Measurements from ENCODE around the gene CST6.

The CST6 gene

GRCh38 chr11:66048547-66049323 is 36.9 kb downstream of the CST6 start, which contains the start of gene GAL3ST3:
TSS of gene GAL3ST3 (minus strand) at chr11:66049161. CDS start at chr11:66045415, 3,746 bp downstream.
- no peak for DNase-seq

DNA sequence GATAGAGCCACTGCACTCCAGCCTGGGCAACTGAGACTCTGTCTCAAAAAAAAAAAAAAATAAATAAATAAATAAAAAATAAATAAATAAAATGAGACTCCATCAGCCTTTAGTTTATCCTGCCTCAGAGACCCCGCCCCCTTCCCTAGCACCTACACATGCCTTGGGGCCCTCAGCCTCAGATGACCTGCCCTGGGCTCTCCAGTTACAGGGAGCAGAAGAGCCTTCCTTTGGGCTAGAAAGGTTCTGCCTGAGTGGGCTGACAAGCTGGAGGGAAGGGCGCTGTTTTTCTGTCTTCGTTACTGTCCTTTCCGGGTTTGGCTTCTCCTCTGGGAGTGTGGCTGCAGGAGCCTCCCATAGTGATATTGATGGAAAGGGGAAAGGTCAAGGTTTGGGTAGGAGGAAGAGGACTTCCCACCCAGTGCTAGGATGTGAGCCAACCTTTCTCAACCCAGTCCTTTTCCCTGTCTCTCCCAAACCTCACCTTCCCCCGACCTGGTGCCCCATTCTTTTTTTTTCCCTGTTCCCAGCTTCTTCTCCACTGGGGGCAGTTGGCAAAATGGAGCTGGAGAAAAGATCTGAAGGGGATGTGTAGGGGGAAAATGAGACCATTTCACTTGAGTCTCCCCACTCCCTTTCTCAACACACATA is 38.9 kb downstream of the CST6 start:
- DNase-seq, result no peak

DNA sequence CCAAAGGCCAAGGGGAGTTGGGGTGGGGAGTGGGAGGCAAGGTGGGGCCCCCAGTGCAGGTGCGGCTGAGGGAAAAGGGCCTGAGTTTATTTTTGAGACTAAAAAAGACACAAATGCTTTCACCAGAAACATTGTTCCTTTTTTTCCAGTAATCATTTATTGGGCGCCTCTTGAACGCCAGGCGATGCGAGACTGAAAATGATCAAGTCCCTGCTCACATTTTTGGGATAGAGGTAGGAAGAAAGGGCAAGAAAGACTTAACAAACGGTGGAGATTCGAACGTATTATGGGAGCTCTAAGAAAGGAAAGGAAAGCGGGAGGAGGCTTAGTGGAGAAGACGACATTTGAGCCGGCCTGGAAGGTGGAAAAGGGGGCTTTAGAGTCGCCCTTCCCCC is 39.6 kb downstream of the CST6 start:
- DNase-seq, result no peak

- peak; percentile 80 to 92 (median 88) for DNase-seq
Measured at GRCh38 chr11:66051766-66052663, 40.2 kb downstream of the CST6 start, which contains the start of gene SF3B2. TSS of gene SF3B2 (plus strand) at chr11:66052364. CDS start at chr11:66052385, 21 bp downstream.

- no peak for DNase-seq
Measured at GRCh38 chr11:66052664-66052982, 40.8 kb downstream of the CST6 start.

DNA sequence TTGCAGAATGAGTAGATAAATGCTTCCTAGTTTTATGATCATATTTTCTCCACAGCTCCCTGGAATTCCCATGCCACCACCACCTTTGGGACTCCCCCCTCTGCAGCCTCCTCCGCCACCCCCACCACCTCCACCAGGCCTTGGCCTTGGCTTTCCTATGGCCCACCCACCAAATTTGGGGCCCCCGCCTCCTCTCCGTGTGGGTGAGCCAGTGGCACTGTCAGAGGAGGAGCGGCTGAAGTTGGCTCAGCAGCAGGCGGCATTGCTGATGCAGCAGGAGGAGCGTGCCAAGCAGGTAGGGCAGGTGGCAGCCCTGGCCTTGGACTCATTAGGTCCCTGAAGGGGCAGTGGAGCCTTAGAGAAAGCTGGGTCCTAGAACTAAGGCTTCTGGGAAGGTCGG is 43.2 kb downstream of the CST6 start:
- DNase-seq, result no peak

GRCh38 chr11:66056501-66056900 is 44.7 kb downstream of the CST6 start:
- no peak for DNase-seq

DNA sequence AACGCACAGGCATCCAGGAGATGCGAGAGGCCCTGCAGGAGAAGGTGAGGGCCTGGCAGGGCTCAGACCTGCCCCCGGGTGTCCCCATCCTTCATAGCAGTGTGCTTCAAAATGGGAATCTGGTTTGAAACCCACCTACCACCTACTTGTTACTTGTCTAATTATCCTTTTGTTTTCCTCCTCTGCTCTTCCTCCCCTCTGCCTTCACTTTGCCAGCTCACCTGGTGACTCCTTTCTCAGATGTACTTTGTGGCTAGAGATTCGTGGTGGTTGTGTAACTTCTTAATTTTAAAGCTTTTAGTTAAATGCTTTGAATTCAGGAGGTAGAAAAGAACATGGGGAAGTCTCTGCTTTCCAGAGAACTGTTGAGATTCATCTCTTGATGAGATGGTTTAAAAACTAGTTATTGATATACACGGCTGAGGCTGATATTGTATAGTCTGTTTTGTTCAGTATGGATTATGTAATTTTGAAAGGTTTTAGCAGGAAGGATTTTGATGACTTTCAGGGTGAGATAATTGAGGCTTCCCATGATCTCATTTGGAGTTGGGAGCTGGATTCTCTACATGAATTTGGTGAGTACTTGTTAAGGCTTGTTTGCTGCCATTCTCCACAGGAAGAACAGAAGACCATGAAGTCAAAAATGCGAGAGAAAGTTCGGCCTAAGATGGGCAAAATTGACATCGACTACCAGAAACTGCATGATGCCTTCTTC is 48.3 kb downstream of the CST6 start:
- DNase-seq, result no peak

DNA sequence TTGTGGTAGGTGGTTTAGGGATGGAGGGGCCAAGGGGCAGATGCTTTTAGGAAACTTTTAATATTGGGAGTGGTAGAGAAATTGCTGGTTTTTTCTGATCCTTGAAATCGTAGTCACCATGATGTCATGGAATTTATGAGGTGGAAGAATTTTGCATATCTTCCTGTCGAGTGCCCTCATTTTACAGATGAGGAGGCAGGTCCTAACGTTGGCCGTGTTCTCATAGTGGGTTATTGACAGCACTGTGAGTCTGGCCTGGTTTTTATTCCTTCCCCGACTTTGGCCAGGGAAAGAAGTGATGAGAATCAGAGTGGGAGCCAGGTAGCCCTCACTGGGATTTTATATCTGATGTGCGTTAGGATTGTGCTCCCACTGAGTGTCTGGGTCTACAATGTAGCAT is 49.5 kb downstream of the CST6 start:
- DNase-seq, result no peak

- DNase-seq, result no peak
Measured at GRCh38 chr11:66062408-66062807, 50.6 kb downstream of the CST6 start.
